ENCODE measurements around the gene FBL. TPM values are rescaled to one million over a fixed set of nuclear protein-coding genes. Genes with fewer than 3 reads are reported as not detected.

FBL gene
- total and polyA plus RNA-seq, 2 of the 13 experiments (the other 11 are each of a cell fraction or from before 2014, with no cell fraction given): 153 to 468 TPM

DNA sequence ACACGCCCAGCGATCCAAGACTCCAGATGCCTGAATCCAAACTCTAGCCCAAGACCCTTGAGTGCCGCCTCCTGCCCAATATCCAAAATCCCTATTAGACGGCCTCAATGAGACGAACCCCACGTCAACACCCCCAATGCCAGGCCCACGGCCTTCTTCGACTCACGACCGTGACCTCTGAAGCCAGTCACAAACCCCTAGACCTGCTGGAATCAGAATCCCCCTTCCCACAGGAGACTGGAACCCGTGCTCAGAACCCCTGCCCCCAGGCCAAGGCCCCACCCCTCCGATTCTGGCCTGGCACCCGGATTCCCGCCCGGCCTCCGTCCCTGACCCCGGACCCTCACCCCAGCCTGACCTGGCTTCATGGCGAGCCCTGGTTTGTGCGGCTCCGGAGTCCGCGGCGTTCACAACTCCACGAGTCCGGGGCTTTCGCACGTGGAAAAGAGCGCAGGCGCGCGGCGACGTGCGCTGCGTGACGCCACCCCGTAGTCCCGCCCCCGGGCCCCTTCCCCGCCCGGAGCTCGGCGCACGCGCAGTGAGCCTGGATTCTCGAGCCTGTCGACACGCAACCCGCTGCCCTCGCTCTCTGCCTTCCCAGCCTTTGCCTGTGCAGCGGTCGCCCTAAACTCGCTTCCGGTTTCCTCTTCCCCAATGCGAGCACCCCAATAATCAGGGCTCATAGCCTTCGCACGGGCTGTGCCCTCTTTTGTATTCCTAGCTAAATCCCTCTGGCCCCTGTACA, at the start of gene FBL (continued):
- TF ChIP-seq, protein P1, sequence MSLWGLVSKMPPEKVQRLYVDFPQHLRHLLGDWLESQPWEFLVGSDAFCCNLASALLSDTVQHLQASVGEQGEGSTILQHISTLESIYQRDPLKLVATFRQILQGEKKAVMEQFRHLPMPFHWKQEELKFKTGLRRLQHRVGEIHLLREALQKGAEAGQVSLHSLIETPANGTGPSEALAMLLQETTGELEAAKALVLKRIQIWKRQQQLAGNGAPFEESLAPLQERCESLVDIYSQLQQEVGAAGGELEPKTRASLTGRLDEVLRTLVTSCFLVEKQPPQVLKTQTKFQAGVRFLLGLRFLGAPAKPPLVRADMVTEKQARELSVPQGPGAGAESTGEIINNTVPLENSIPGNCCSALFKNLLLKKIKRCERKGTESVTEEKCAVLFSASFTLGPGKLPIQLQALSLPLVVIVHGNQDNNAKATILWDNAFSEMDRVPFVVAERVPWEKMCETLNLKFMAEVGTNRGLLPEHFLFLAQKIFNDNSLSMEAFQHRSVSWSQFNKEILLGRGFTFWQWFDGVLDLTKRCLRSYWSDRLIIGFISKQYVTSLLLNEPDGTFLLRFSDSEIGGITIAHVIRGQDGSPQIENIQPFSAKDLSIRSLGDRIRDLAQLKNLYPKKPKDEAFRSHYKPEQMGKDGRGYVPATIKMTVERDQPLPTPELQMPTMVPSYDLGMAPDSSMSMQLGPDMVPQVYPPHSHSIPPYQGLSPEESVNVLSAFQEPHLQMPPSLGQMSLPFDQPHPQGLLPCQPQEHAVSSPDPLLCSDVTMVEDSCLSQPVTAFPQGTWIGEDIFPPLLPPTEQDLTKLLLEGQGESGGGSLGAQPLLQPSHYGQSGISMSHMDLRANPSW (CRISPR knock-in tag; IDR thresholded peaks at IDR 0.05; ENCODE audit: borderline replicate concordance): no peak
- TF ChIP-seq BORCS8-MEF2B (CRISPR knock-in tag; IDR thresholded peaks at IDR 0.05): no peak
- TF ChIP-seq ZNF766 (CRISPR knock-in tag; IDR thresholded peaks at IDR 0.05; ENCODE audit: borderline replicate concordance): no peak; the same call in 1 of the 2 replicates
- peak; percentile 40; the same call in 1 of the 2 replicates for TF ChIP-seq HNF4A (CRISPR knock-in tag; IDR thresholded peaks at IDR 0.05)
- 0 out of 2 replicates have a peak, but pooled peaks have one; percentile 31 for TF ChIP-seq ZFP1 (CRISPR knock-in tag; IDR thresholded peaks at IDR 0.05)
- no peak for TF ChIP-seq STAG1 (CRISPR knock-in tag; IDR thresholded peaks at IDR 0.05)
- no peak for TF ChIP-seq HHEX (CRISPR knock-in tag; IDR thresholded peaks at IDR 0.05)
- TF ChIP-seq BCLAF1 (IDR thresholded peaks at IDR 0.05): no peak
- TF ChIP-seq ZNF788 (CRISPR knock-in tag; IDR thresholded peaks at IDR 0.05; ENCODE audit: borderline replicate concordance): peak; percentile 19; the same call in 1 of the 2 replicates
- TF ChIP-seq ETV6 (CRISPR knock-in tag; conservative IDR thresholded peaks at IDR 0.05): 0 out of 2 replicates have a peak, but pooled peaks have one; percentile 39
- no peak for TF ChIP-seq ESRRA (CRISPR knock-in tag; IDR thresholded peaks at IDR 0.05; ENCODE audit: low read depth)
- TF ChIP-seq SRSF9 (IDR thresholded peaks at IDR 0.05; ENCODE audit: borderline replicate concordance, insufficient read depth, low read depth, low read length, poor library complexity, severe bottlenecking): no peak
- TF ChIP-seq TP53 (CRISPR knock-in tag; conservative IDR thresholded peaks at IDR 0.05): no peak
- no peak for TF ChIP-seq ZNF674 (CRISPR knock-in tag; IDR thresholded peaks at IDR 0.05; ENCODE audit: low read depth)
- peak; percentile 28; the same call in 1 of the 2 replicates for TF ChIP-seq ZNF414 (CRISPR knock-in tag; IDR thresholded peaks at IDR 0.05)
- no peak for TF ChIP-seq NR3C1 (CRISPR knock-in tag; IDR thresholded peaks at IDR 0.05)
- TF ChIP-seq GMEB1 (CRISPR knock-in tag; IDR thresholded peaks at IDR 0.05; ENCODE audit: borderline replicate concordance): peak; percentile 97
- TF ChIP-seq, protein P2, sequence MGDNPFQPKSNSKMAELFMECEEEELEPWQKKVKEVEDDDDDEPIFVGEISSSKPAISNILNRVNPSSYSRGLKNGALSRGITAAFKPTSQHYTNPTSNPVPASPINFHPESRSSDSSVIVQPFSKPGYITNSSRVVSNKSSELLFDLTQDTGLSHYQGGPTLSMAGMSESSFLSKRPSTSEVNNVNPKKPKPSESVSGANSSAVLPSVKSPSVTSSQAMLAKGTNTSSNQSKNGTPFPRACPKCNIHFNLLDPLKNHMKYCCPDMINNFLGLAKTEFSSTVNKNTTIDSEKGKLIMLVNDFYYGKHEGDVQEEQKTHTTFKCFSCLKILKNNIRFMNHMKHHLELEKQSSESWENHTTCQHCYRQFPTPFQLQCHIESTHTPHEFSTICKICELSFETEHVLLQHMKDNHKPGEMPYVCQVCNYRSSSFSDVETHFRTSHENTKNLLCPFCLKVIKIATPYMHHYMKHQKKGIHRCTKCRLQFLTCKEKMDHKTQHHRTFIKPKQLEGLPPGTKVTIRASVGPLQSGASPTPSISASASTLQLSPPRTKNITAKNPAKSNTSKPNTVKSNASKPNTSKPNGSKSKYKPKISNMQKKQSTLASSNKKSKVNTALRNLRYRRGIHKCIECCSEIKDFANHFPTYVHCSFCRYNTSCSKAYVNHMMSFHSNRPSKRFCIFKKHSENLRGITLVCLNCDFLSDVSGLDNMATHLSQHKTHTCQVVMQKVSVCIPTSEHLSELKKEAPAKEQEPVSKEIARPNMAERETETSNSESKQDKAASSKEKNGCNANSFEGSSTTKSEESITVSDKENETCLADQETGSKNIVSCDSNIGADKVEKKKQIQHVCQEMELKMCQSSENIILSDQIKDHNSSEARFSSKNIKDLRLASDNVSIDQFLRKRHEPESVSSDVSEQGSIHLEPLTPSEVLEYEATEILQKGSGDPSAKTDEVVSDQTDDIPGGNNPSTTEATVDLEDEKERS (CRISPR knock-in tag; IDR thresholded peaks at IDR 0.05): no peak
